Karpas-422 (cell line): ENCODE measurements around the gene ST6GALNAC6. TPM values are rescaled to one million over a fixed set of nuclear protein-coding genes. Genes with fewer than 3 reads are reported as not detected.

Source experiments
- DNase-seq: peaks from one replicate; pipeline ENCODE4 v3.0.0-alpha.2; 2015
- H2AFZ ChIP-seq: fragments of 200-600 bp; sonication (generic); 2 replicates; pipeline ENCODE4 v1.6.1; 2014; ENCODE audit warnings: antibody characterized with exemption, low read length, mixed read lengths
- H3K27ac ChIP-seq: fragments of 200-600 bp; sonication (generic); 2 replicates; pipeline ENCODE4 v1.5.1; 2014; ENCODE audit warnings: mild to moderate bottlenecking, low read length, moderate library complexity
- H3K27me3 ChIP-seq: fragments of 200-600 bp; sonication (generic); 2 replicates; pipeline ENCODE4 v1.6.1; 2014; ENCODE audit warnings: low read length, mixed read lengths
- H3K36me3 ChIP-seq: fragments of 200-600 bp; sonication (generic); 2 replicates; pipeline ENCODE4 v1.6.1; 2014; ENCODE audit warnings: low read length, mixed read lengths; ENCODE audit not compliant: insufficient read depth
- H3K4me1 ChIP-seq: fragments of 200-600 bp; sonication (generic); 2 replicates; pipeline ENCODE4 v1.6.1; 2014; ENCODE audit warnings: mild to moderate bottlenecking, low read length, mixed read lengths
- H3K4me2 ChIP-seq: fragments of 200-600 bp; sonication (generic); 2 replicates; pipeline ENCODE4 v1.6.1; 2014; ENCODE audit warnings: low read length, low read depth, mild to moderate bottlenecking; ENCODE audit not compliant: poor library complexity, severe bottlenecking
- H3K4me3 ChIP-seq: fragments of 200-600 bp; sonication (generic); 2 replicates; pipeline ENCODE4 v1.5.1; 2014; ENCODE audit warnings: mild to moderate bottlenecking, antibody characterized with exemption, low read length, mixed read lengths
- H3K79me2 ChIP-seq: fragments of 200-600 bp; sonication (generic); 2 replicates; pipeline ENCODE4 v1.6.1; 2014; ENCODE audit warnings: mild to moderate bottlenecking, low read length, mixed read lengths
- H3K9ac ChIP-seq: fragments of 200-600 bp; sonication (generic); 2 replicates; pipeline ENCODE4 v1.6.0; 2014; ENCODE audit warnings: low read length
- H3K9me2 ChIP-seq: fragments of 200-600 bp; sonication (generic), shearing (Covaris generic); replicated peaks from 2 replicates; pipeline ENCODE4 v1.6.0; 2014; ENCODE audit warnings: mild to moderate bottlenecking, low read length, moderate library complexity; ENCODE audit not compliant: insufficient read depth
- H3K9me3 ChIP-seq: fragments of 300-700, 200-600 bp; sonication (generic); 2 replicates; pipeline ENCODE4 v1.6.1; 2014; ENCODE audit warnings: low read length, mixed read lengths
- H4K20me1 ChIP-seq: fragments of 200-600 bp; sonication (generic); 2 replicates; pipeline ENCODE4 v1.6.1; 2014; ENCODE audit warnings: mild to moderate bottlenecking, antibody characterized with exemption, low read length, low read depth; ENCODE audit not compliant: insufficient read depth
- total RNA-seq: library from RNA; depleted of rRNA; stranded (reverse); fragments of >200 nt; shearing (Covaris generic); gene quantifications from 2 replicates; pipeline ENCODE4 v1.2.3, GENCODE V29; 2014; ENCODE audit warnings: low replicate concordance

Gene ST6GALNAC6
- total RNA-seq, 1 experiment from 2014 or later, result 21.7 TPM

GRCh38 chr9:127923771-127924170 lies 24.4 kb upstream of the ST6GALNAC6 start:
- Histone ChIP-seq H3K27ac (no peak overlapping the region), H3K4me1 (peaks cover 6% of the 10 kb centered on the region), H3K27me3 (no peaks in the 10 kb centered on the region)

GRCh38 chr9:127923046-127923445 lies 23.6 kb upstream of the ST6GALNAC6 start:
- H3K9me3 ChIP-seq, result no peaks in the 10 kb centered on the region
- no peak overlapping the region for H3K4me3 ChIP-seq
- no peak overlapping the region for H3K27ac ChIP-seq
- no peak overlapping the region for H3K9ac ChIP-seq
- no peaks in the 10 kb centered on the region for H3K9me2 ChIP-seq
- no peak overlapping the region for H2AFZ ChIP-seq
- H3K4me1 ChIP-seq, result peaks cover 10% of the 10 kb centered on the region
- H3K79me2 ChIP-seq, result no peaks in the 10 kb centered on the region
- H3K4me2 ChIP-seq, result no peak overlapping the region
- H3K27me3 ChIP-seq, result no peaks in the 10 kb centered on the region
- no peaks in the 10 kb centered on the region for H4K20me1 ChIP-seq
- H3K36me3 ChIP-seq, result no peaks in the 10 kb centered on the region
- DNase-seq, result no peak

More at GRCh38 chr9:127923771-127924170, 24.4 kb upstream of the ST6GALNAC6 start:
- no peak overlapping the region for H2AFZ ChIP-seq
- no peak overlapping the region for H3K9ac ChIP-seq
- H3K9me3 ChIP-seq, result no peaks in the 10 kb centered on the region
- no peaks in the 10 kb centered on the region for H3K36me3 ChIP-seq
- no peak overlapping the region for H3K4me3 ChIP-seq
- DNase-seq, result no peak
- H4K20me1 ChIP-seq, result peaks cover 3% of the 10 kb centered on the region; the same call in 1 of the 2 replicates
- no peak overlapping the region for H3K4me2 ChIP-seq
- no peaks in the 10 kb centered on the region for H3K9me2 ChIP-seq
- no peaks in the 10 kb centered on the region for H3K79me2 ChIP-seq

- H3K27me3 ChIP-seq, result no peaks in the 10 kb centered on the region
- no peaks in the 10 kb centered on the region for H3K9me3 ChIP-seq
- no peak overlapping the region for H3K9ac ChIP-seq
- no peaks in the 10 kb centered on the region for H4K20me1 ChIP-seq
- H3K4me2 ChIP-seq, result peak overlapping the region; percentile 36
- no peak overlapping the region for H2AFZ ChIP-seq
- DNase-seq, result peak; percentile 87
- H3K4me1 ChIP-seq, result peaks cover 17% of the 10 kb centered on the region
- no peaks in the 10 kb centered on the region for H3K9me2 ChIP-seq
- no peak overlapping the region for H3K27ac ChIP-seq
- peaks cover 1% of the 10 kb centered on the region; the same call in 1 of the 2 replicates for H3K79me2 ChIP-seq
- no peak overlapping the region for H3K4me3 ChIP-seq
- no peaks in the 10 kb centered on the region for H3K36me3 ChIP-seq
Measured at GRCh38 chr9:127921557-127922120, 22.2 kb upstream of the ST6GALNAC6 start.

- H3K9ac ChIP-seq, result no peak overlapping the region
- no peaks in the 10 kb centered on the region for H3K9me3 ChIP-seq
- H3K79me2 ChIP-seq, result peaks cover 9% of the 10 kb centered on the region; the same call in 1 of the 2 replicates
- no peak overlapping the region for H3K27ac ChIP-seq
- H3K4me3 ChIP-seq, result no peak overlapping the region
- no peak for DNase-seq
- peaks cover 22% of the 10 kb centered on the region for H3K4me1 ChIP-seq
- H2AFZ ChIP-seq, result no peak overlapping the region
- H3K4me2 ChIP-seq, result no peak overlapping the region
- H4K20me1 ChIP-seq, result no peaks in the 10 kb centered on the region
- H3K36me3 ChIP-seq, result no peaks in the 10 kb centered on the region
- no peaks in the 10 kb centered on the region for H3K9me2 ChIP-seq
- H3K27me3 ChIP-seq, result no peaks in the 10 kb centered on the region
Measured at GRCh38 chr9:127920794-127921193, 21.4 kb upstream of the ST6GALNAC6 start.

- no peak overlapping the region for H3K27ac ChIP-seq
- H4K20me1 ChIP-seq, result no peaks in the 10 kb centered on the region
- H3K9me2 ChIP-seq, result no peaks in the 10 kb centered on the region
- H3K4me3 ChIP-seq, result no peak overlapping the region
- H3K4me1 ChIP-seq, result peaks cover 35% of the 10 kb centered on the region
- H3K36me3 ChIP-seq, result 0 out of 2 replicates have a peak, but pooled peaks cover 6% of the 10 kb centered on the region
- H3K9me3 ChIP-seq, result no peaks in the 10 kb centered on the region
- DNase-seq, result no peak
- no peak overlapping the region for H3K9ac ChIP-seq
- peaks cover 17% of the 10 kb centered on the region for H3K79me2 ChIP-seq
- no peak overlapping the region for H2AFZ ChIP-seq
- H3K27me3 ChIP-seq, result no peaks in the 10 kb centered on the region
- no peak overlapping the region for H3K4me2 ChIP-seq
Measured at GRCh38 chr9:127919253-127919815, 19.9 kb upstream of the ST6GALNAC6 start.

GRCh38 chr9:127918183-127919107 lies 19.0 kb upstream of the ST6GALNAC6 start:
- Histone ChIP-seq H3K36me3 (0 out of 2 replicates have a peak, but pooled peaks cover 8% of the 10 kb centered on the region), H3K4me1 (peaks cover 35% of the 10 kb centered on the region), H3K9me2 (no peaks in the 10 kb centered on the region), H3K79me2 (peaks cover 17% of the 10 kb centered on the region), H3K27ac (no peak overlapping the region), H3K27me3 (no peaks in the 10 kb centered on the region), H4K20me1 (no peaks in the 10 kb centered on the region), H3K9ac (0 out of 2 replicates have a peak overlapping the region, but pooled peaks have one; percentile 17), H3K4me2 (no peak overlapping the region), H3K9me3 (no peaks in the 10 kb centered on the region), H3K4me3 (no peak overlapping the region), H2AFZ (no peak overlapping the region)
- DNase-seq, result no peak

GRCh38 chr9:127917603-127918002 lies 18.2 kb upstream of the ST6GALNAC6 start:
- Histone ChIP-seq H4K20me1 (no peaks in the 10 kb centered on the region), H3K9me2 (no peaks in the 10 kb centered on the region), H3K4me2 (peak overlapping the region; percentile 67), H3K4me3 (peak overlapping the region; percentile 61), H3K27me3 (no peaks in the 10 kb centered on the region), H3K9ac (peak overlapping the region; percentile 62), H2AFZ (peak overlapping the region; percentile 66; the same call in 1 of the 2 replicates), H3K79me2 (peaks cover 17% of the 10 kb centered on the region), H3K4me1 (peaks cover 35% of the 10 kb centered on the region), H3K9me3 (no peaks in the 10 kb centered on the region), H3K27ac (peak overlapping the region; percentile 55), H3K36me3 (0 out of 2 replicates have a peak, but pooled peaks cover 8% of the 10 kb centered on the region)
- peak; percentile 89 for DNase-seq
